ENCODE data around the gene MAMDC4. TPM values are rescaled to one million over a fixed set of nuclear protein-coding genes. Genes with fewer than 3 reads are reported as not detected.

MAMDC4 gene
- total RNA-seq, 1 donor from 2014 or later, result 8.5 TPM

DNA sequence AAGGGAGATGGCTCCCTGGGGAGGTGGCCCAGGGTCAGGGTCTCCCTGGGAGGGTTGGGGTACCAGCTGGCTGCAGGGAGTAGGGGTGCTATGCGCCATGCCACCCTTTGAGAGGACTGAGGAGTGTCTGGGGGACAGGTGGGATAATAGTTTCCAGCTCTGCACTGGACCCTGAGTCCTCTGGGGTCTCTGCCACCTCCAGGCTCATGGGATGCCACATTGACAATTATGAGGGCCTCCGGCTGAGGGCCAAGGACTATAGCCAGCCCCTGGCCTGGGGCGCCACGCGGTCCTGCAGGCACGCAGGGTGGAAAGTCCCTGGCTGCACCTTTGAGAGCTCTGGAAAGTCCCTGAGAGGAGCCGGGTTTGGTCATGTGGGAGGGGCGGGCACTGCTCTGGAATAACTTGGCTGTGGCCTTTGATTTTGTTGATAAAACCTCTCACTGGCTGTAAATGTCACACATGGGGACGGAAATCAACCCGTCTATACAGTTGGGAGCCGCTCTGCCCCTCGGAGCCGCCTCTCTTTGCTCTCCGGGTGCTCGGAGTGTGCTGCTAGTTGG, 50.2 kb downstream of the MAMDC4 start:
- no peaks in the 10 kb centered on the region for H3K9me3 Mint-ChIP-seq (ENCODE audit: unreplicated experiment)
- H3K36me3 ChIP-seq (ENCODE audit: insufficient read depth, low read length), result peaks cover 4% of the 10 kb centered on the region
- H3K79me2 ChIP-seq (ENCODE audit: insufficient read depth, low read length), result peaks cover 9% of the 10 kb centered on the region
- peaks cover 12% of the 10 kb centered on the region for H4K20me1 ChIP-seq (ENCODE audit: insufficient read depth, low read length)
- FAIRE-seq (no peak), DNase-seq (ENCODE audit: low read depth) (peak; percentile 74)
- peak overlapping the region; percentile 91 for H3K27ac Mint-ChIP-seq (ENCODE audit: unreplicated experiment)
- no peaks in the 10 kb centered on the region for H3K9me3 ChIP-seq (ENCODE audit: insufficient read depth, low read depth, low read length)
- H3K4me1 ChIP-seq (ENCODE audit: insufficient read depth, low read length), result peaks cover 17% of the 10 kb centered on the region
- peak overlapping the region; percentile 60 for H3K4me2 ChIP-seq (ENCODE audit: low read length)
- no peaks in the 10 kb centered on the region for H3K27me3 ChIP-seq (ENCODE audit: insufficient read depth, low read length)
- H3K36me3 Mint-ChIP-seq (ENCODE audit: low read depth, unreplicated experiment), result peaks cover 13% of the 10 kb centered on the region
- H3K27ac ChIP-seq (ENCODE audit: low read depth, low read length), result peak overlapping the region; percentile 72
- no peak overlapping the region for H3K4me3 ChIP-seq (ENCODE audit: insufficient read depth, low read depth, low read length)
- no peak overlapping the region for H3K4me3 Mint-ChIP-seq (ENCODE audit: unreplicated experiment)
- H3K4me1 Mint-ChIP-seq (ENCODE audit: low read depth, unreplicated experiment), result peaks cover 17% of the 10 kb centered on the region
- H2AFZ ChIP-seq (ENCODE audit: low read depth, low read length), result no peak overlapping the region
- no peaks in the 10 kb centered on the region for H3K27me3 Mint-ChIP-seq (ENCODE audit: low read depth, unreplicated experiment)
- peak overlapping the region; percentile 65 for H3K9ac ChIP-seq (ENCODE audit: low read length)
- TF ChIP-seq, protein P1, sequence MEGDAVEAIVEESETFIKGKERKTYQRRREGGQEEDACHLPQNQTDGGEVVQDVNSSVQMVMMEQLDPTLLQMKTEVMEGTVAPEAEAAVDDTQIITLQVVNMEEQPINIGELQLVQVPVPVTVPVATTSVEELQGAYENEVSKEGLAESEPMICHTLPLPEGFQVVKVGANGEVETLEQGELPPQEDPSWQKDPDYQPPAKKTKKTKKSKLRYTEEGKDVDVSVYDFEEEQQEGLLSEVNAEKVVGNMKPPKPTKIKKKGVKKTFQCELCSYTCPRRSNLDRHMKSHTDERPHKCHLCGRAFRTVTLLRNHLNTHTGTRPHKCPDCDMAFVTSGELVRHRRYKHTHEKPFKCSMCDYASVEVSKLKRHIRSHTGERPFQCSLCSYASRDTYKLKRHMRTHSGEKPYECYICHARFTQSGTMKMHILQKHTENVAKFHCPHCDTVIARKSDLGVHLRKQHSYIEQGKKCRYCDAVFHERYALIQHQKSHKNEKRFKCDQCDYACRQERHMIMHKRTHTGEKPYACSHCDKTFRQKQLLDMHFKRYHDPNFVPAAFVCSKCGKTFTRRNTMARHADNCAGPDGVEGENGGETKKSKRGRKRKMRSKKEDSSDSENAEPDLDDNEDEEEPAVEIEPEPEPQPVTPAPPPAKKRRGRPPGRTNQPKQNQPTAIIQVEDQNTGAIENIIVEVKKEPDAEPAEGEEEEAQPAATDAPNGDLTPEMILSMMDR (IDR thresholded peaks at IDR 0.05; ENCODE audit: insufficient read depth, low read depth, low read length), result no peak
- no peak for TF ChIP-seq EZH2 (IDR thresholded peaks at IDR 0.05; ENCODE audit: insufficient read depth, low read length)

DNA sequence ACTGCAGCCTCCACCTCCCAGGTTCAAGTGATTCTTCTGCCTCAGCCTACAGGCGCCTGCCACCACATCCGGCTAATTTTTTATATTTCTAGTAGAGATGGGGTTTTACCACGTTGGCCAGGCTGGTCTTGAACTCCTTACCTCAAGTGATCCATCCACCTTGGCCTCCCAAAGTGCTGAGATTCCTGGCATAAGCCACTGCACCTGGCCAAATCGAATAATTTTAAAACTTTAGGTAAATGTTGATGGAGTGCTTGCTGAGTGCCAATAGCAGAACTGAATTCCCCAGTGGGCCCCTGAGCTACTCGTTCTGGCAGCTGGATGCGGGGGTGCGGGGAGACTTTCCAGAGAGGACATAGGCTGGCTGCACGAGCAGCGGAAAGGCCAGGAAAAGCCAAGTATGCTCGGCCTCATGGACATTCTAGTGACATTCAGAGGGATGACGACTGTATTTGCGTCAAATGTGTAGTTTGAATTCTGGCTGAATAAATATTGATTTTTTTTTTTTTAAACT, 51.0 kb downstream of the MAMDC4 start:
- Mint-ChIP-seq H3K4me1 (ENCODE audit: low read depth, unreplicated experiment) (peaks cover 17% of the 10 kb centered on the region), H3K27ac (ENCODE audit: unreplicated experiment) (no peak overlapping the region), H3K9me3 (ENCODE audit: unreplicated experiment) (no peaks in the 10 kb centered on the region), H3K36me3 (ENCODE audit: low read depth, unreplicated experiment) (peaks cover 15% of the 10 kb centered on the region), H3K4me3 (ENCODE audit: unreplicated experiment) (no peak overlapping the region), H3K27me3 (ENCODE audit: low read depth, unreplicated experiment) (no peaks in the 10 kb centered on the region)
- no peak overlapping the region for H3K9ac ChIP-seq (ENCODE audit: low read length)
- no peak overlapping the region for H3K4me3 ChIP-seq (ENCODE audit: insufficient read depth, low read depth, low read length)
- peaks cover 7% of the 10 kb centered on the region for H3K79me2 ChIP-seq (ENCODE audit: insufficient read depth, low read length)
- H3K27me3 ChIP-seq (ENCODE audit: insufficient read depth, low read length), result no peaks in the 10 kb centered on the region
- no peak for FAIRE-seq
- no peaks in the 10 kb centered on the region for H3K9me3 ChIP-seq (ENCODE audit: insufficient read depth, low read depth, low read length)
- H3K4me1 ChIP-seq (ENCODE audit: insufficient read depth, low read length), result peaks cover 17% of the 10 kb centered on the region
- peaks cover 4% of the 10 kb centered on the region for H3K36me3 ChIP-seq (ENCODE audit: insufficient read depth, low read length)
- H4K20me1 ChIP-seq (ENCODE audit: insufficient read depth, low read length), result peaks cover 9% of the 10 kb centered on the region
- H2AFZ ChIP-seq (ENCODE audit: low read depth, low read length), result no peak overlapping the region
- DNase-seq (ENCODE audit: low read depth), result no peak
- H3K4me2 ChIP-seq (ENCODE audit: low read length), result no peak overlapping the region
- peak overlapping the region; percentile 6 for H3K27ac ChIP-seq (ENCODE audit: low read depth, low read length)
- TF ChIP-seq EZH2 (IDR thresholded peaks at IDR 0.05; ENCODE audit: insufficient read depth, low read length), result no peak
- TF ChIP-seq, protein P1 (IDR thresholded peaks at IDR 0.05; ENCODE audit: insufficient read depth, low read depth, low read length), result no peak

DNA sequence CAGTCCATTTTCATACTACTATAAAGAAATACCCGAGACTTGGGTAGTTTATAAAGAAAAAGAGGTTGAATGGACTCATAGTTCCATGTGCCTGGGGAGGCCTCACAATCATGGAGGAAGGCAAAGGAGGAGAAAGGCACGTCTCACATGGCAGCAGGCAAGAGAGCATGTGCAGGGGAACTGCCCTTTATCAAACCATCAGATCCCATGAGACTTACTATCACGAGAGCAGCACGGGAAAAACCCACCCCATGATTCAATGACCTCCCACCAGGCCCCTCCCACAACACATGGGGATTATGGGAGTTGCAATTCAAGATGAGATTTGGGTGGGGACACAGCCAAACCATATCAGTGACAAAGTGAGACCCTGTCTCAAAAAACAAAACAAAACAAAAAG, 54.1 kb downstream of the MAMDC4 start:
- Histone ChIP-seq H3K36me3 (ENCODE audit: insufficient read depth, low read length) (no peaks in the 10 kb centered on the region), H3K9ac (ENCODE audit: low read length) (no peak overlapping the region), H4K20me1 (ENCODE audit: insufficient read depth, low read length) (peaks cover 3% of the 10 kb centered on the region), H3K4me1 (ENCODE audit: insufficient read depth, low read length) (peaks cover 12% of the 10 kb centered on the region), H3K27ac (ENCODE audit: low read depth, low read length) (no peak overlapping the region), H3K4me3 (ENCODE audit: insufficient read depth, low read depth, low read length) (no peak overlapping the region), H3K79me2 (ENCODE audit: insufficient read depth, low read length) (peaks cover 3% of the 10 kb centered on the region), H3K4me2 (ENCODE audit: low read length) (no peak overlapping the region), H3K27me3 (ENCODE audit: insufficient read depth, low read length) (no peaks in the 10 kb centered on the region), H2AFZ (ENCODE audit: low read depth, low read length) (no peak overlapping the region), H3K9me3 (ENCODE audit: insufficient read depth, low read depth, low read length) (no peaks in the 10 kb centered on the region)
- no peak overlapping the region for H3K27ac Mint-ChIP-seq (ENCODE audit: unreplicated experiment)
- peaks cover 14% of the 10 kb centered on the region for H3K36me3 Mint-ChIP-seq (ENCODE audit: low read depth, unreplicated experiment)
- peaks cover 13% of the 10 kb centered on the region for H3K4me1 Mint-ChIP-seq (ENCODE audit: low read depth, unreplicated experiment)
- H3K27me3 Mint-ChIP-seq (ENCODE audit: low read depth, unreplicated experiment), result no peaks in the 10 kb centered on the region
- TF ChIP-seq EZH2 (IDR thresholded peaks at IDR 0.05; ENCODE audit: insufficient read depth, low read length), result no peak
- TF ChIP-seq, protein P1 (IDR thresholded peaks at IDR 0.05; ENCODE audit: insufficient read depth, low read depth, low read length), result no peak
- H3K4me3 Mint-ChIP-seq (ENCODE audit: unreplicated experiment), result no peak overlapping the region
- no peak for DNase-seq (ENCODE audit: low read depth)
- no peaks in the 10 kb centered on the region for H3K9me3 Mint-ChIP-seq (ENCODE audit: unreplicated experiment)
- no peak for FAIRE-seq
